Cardiac muscle cell (in vitro differentiated cells and primary cell): ENCODE data around the gene EMP2. TPM values are rescaled to one million over a fixed set of nuclear protein-coding genes. Genes with fewer than 3 reads are reported as not detected.
"Not testable (repeated sequence)": the region's sequence is repeated elsewhere in the genome, so short reads cannot be mapped to it uniquely, and the experiment has no call there.

ENCODE experiments used
- DNase-seq, 2 donors: peaks; one replicate each; pipeline versions ENCODE4 v3.0.0 to v3.0.0-alpha.2; 2010 to 2017; ENCODE audit warnings: low read depth in 1 of 2, low spot score in 1 of 2
- H3K27ac ChIP-seq: fragments of 200-600 bp; sonication (generic); 2 replicates; pipeline ENCODE4 v1.5.1; 2016
- H3K27me3 ChIP-seq: fragments of 200-600 bp; sonication (generic); 2 replicates; pipeline ENCODE4 v1.6.0; 2016; ENCODE audit warnings: control low read depth
- H3K36me3 ChIP-seq: fragments of 200-600 bp; sonication (generic); 2 replicates; pipeline ENCODE4 v1.5.1; 2016; ENCODE audit warnings: control low read depth
- H3K4me1 ChIP-seq: fragments of 200-600 bp; sonication (generic); 2 replicates; pipeline ENCODE4 v1.8.1; 2017; ENCODE audit warnings: low read depth, mild to moderate bottlenecking, mixed run types
- H3K4me3 ChIP-seq: fragments of 200-600 bp; sonication (generic); 2 replicates; pipeline ENCODE4 v1.5.1; 2016; ENCODE audit warnings: mild to moderate bottlenecking
- H3K9me3 ChIP-seq: fragments of 200-600 bp; sonication (generic); 2 replicates; pipeline ENCODE4 v1.5.1; 2017; ENCODE audit warnings: low read depth, mild to moderate bottlenecking, control low read depth
- CTCF ChIP-seq: IDR thresholded peaks from 2 replicates; pipeline ENCODE4 v1.5.1; 2012; ENCODE audit warnings: low read depth, mild to moderate bottlenecking, low read length
- polyA plus RNA-seq: library from polyadenylated mRNA; unstranded; fragments of >200 nt; fragmentation: Nextera tagmentation; extraction: Ambion mirVana; gene quantifications from 2 replicates; pipeline ENCODE4 v1.2.1, GENCODE V29; 2016
- total RNA-seq: library from RNA; depleted of rRNA; stranded (reverse); fragments of >200 nt; gene quantifications from 2 replicates; pipeline ENCODE4 v1.2.3, GENCODE V29; 2016

EMP2 gene
- total and polyA plus RNA-seq, 2 experiments from 2014 or later, result 40.9 to 151 TPM

- no peak overlapping the region for H3K4me3 ChIP-seq
- DNase-seq, result peak; percentile 88
- no peak overlapping the region for H3K27ac ChIP-seq
- peak; percentile 79 for TF ChIP-seq CTCF
- H3K36me3 ChIP-seq, result no peaks in the 10 kb centered on the region
- H3K27me3 ChIP-seq, result no peaks in the 10 kb centered on the region
- H3K9me3 ChIP-seq, result no peaks in the 10 kb centered on the region
- peaks cover 5% of the 10 kb centered on the region for H3K4me1 ChIP-seq
Measured at GRCh38 chr16:10509534-10510025, 70.8 kb downstream of the EMP2 start.

DNA sequence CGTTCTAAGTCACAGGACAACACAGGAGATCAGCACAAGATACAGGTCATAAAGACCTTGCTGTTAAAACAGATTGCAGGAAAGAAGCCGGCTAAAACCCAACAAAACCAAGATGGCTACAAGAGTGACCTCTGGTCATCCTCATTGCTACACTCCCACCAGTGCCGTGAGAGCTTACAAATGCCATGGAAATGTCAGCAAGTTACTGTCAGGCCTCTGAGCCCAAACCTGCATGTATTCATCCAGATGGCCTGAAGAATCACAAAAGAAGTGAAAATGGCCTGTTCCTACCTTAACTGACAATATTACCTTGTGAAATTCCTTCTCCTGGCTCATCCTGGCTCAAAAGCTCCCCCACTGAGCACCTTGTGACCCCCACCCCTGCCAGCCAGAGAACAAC, 75.1 kb downstream of the EMP2 start:
- DNase-seq, H3K27ac ChIP-seq, H3K9me3 ChIP-seq: not testable (repeated sequence)

GRCh38 chr16:10504404-10504885, 76.0 kb downstream of the EMP2 start:
- DNase-seq, result no peak
- Histone ChIP-seq H3K27me3 (no peaks in the 10 kb centered on the region), H3K4me3 (no peak overlapping the region), H3K27ac (no peak overlapping the region), H3K36me3 (no peaks in the 10 kb centered on the region), H3K4me1 (no peaks in the 10 kb centered on the region), H3K9me3 (no peaks in the 10 kb centered on the region)
- TF ChIP-seq CTCF, result no peak

More for the DNA sequence above, 75.1 kb downstream of the EMP2 start:
- not testable (repeated sequence) for H3K27me3 ChIP-seq, H3K4me1 ChIP-seq, H3K4me3 ChIP-seq, H3K36me3 ChIP-seq

DNA sequence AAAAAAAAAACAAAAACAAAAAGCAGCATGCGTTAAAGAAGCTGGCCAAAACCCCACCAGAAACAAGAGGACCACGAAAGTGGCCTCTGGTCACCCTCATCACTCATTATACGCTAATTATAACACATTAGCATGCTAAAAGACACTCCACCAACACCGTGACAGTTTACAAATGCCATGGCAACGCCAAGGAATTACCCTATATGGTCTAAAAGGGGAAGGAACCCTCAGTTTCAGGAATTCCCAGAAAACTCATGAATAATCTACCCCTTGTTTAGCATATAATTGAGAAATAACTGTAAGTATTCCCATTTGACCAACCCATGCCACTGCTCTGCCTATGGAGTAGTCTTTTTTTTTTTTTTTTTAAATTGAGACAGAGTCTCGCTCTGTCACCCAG, 77.6 kb downstream of the EMP2 start:
- DNase-seq, result no peak
- no peaks in the 10 kb centered on the region for H3K9me3 ChIP-seq
- H3K36me3 ChIP-seq, result no peaks in the 10 kb centered on the region
- no peak overlapping the region for H3K4me3 ChIP-seq
- no peaks in the 10 kb centered on the region for H3K4me1 ChIP-seq
- TF ChIP-seq CTCF, result no peak
- no peaks in the 10 kb centered on the region for H3K27me3 ChIP-seq
- no peak overlapping the region for H3K27ac ChIP-seq

DNA sequence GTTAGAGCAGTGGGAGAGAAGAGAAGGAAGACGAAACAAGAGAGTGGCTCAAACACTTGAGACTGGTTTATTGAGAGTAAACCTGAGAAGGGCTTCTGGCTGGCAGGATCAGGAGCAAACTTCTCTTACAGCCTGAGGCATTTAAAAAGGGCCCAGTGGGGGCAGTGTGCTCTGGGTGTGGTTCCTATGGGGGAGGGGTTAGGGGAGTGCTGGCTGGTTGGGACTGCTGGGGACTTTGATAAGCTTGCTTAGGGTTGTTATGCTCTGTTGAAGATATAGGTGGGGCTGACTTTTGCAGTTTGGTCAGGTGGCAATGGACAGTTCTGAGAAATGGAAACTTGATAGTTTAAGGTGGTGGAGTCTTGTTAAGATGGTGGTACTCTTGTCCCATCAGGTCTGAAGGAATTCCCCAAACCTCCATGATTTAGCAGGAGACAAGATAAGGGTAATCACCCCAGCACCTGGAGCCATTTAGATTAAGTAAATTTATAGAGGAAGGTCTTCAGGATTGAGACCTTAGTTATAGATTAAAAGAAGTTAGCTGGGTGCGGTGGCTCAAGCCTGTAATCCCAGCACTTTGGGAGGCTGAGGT, 79.3 kb downstream of the EMP2 start:
- no peaks in the 10 kb centered on the region for H3K4me1 ChIP-seq
- DNase-seq, result no peak
- no peak for TF ChIP-seq CTCF
- no peak overlapping the region for H3K27ac ChIP-seq
- no peaks in the 10 kb centered on the region for H3K27me3 ChIP-seq
- no peaks in the 10 kb centered on the region for H3K36me3 ChIP-seq
- H3K9me3 ChIP-seq, result no peaks in the 10 kb centered on the region
- no peak overlapping the region for H3K4me3 ChIP-seq

DNA sequence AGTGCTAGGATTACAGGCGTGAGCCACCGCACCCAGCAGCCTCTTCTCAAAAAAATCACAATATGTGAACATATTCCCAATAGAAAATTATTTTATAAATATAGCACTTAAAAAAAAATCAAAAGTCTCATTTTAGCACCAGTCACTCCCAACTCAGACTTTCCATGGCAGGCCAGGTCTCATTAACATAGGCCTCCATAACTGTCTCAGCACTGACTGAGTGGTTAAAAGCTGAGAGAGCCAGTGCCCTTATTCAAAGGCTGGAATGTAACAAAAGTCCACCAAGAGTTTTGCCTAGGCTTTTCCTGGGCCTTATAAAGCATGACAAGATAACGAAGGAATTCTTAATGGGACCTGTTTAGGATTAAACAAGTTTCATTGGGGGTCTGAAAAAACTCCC, 79.8 kb downstream of the EMP2 start:
- Histone ChIP-seq H3K4me3 (no peak overlapping the region), H3K36me3 (no peaks in the 10 kb centered on the region), H3K9me3 (no peaks in the 10 kb centered on the region), H3K4me1 (no peaks in the 10 kb centered on the region), H3K27ac (no peak overlapping the region), H3K27me3 (no peaks in the 10 kb centered on the region)
- DNase-seq, result no peak
- TF ChIP-seq CTCF, result no peak
